ENCODE measurements around the gene ERP44. TPM values are rescaled to one million over a fixed set of nuclear protein-coding genes. Genes with fewer than 3 reads are reported as not detected.

Gene ERP44
- total RNA-seq, 1 donor from 2014 or later: 15.6 TPM

DNA sequence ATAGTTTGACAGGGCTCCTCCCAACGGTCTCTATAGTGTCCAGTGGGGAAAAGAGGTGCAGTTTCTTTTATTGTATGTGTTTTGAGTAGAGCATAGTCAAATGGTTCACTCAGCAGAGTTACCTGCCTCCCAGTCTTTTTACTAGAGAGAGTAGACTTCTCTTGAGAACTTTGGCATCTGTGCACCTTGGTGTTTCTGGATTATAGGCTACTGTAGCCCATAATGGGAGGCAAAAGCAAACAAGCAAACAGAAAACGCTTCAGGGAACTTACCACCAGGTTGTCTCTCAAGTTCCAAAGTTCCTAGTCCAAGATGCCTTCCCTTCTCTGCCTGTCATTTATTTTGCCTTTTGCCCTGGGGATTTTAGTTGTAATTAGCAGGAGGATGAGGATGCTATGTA is 26.4 kb upstream of the ERP44 start:
- Histone ChIP-seq H3K4me1 (no peaks in the 10 kb centered on the region), H3K36me3 (peaks cover 13% of the 10 kb centered on the region), H3K27ac (replicated peaks) (no peak overlapping the region), H3K27me3 (ENCODE audit: low read depth) (no peaks in the 10 kb centered on the region), H3K4me3 (no peak overlapping the region), H3K9me3 (replicated peaks) (no peaks in the 10 kb centered on the region)
- TF ChIP-seq CTCF (IDR thresholded peaks at IDR 0.05; ENCODE audit: borderline replicate concordance): no peak
- no peak for DNase-seq
- intact Hi-C loops (cut with micrococcal nuclease): no loop called here

GRCh38 chr9:100120286-100120685 is 21.5 kb upstream of the ERP44 start:
- no peak for DNase-seq
- intact Hi-C loops (cut with micrococcal nuclease): no loop called here
- H3K27me3 ChIP-seq (ENCODE audit: low read depth): no peaks in the 10 kb centered on the region

GRCh38 chr9:100117316-100117715 is 18.5 kb upstream of the ERP44 start:
- intact Hi-C loops (cut with micrococcal nuclease): no loop called here

More at GRCh38 chr9:100120286-100120685, 21.5 kb upstream of the ERP44 start:
- no peaks in the 10 kb centered on the region for H3K9me3 ChIP-seq (replicated peaks)
- peaks cover 31% of the 10 kb centered on the region for H3K36me3 ChIP-seq
- H3K4me3 ChIP-seq: no peak overlapping the region
- H3K27ac ChIP-seq (replicated peaks): no peak overlapping the region
- TF ChIP-seq CTCF (IDR thresholded peaks at IDR 0.05; ENCODE audit: borderline replicate concordance): no peak
- no peaks in the 10 kb centered on the region for H3K4me1 ChIP-seq

GRCh38 chr9:100112677-100113336 is 14.0 kb upstream of the ERP44 start:
- no peak for DNase-seq
- Histone ChIP-seq H3K27ac (replicated peaks) (no peak overlapping the region), H3K27me3 (ENCODE audit: low read depth) (no peaks in the 10 kb centered on the region), H3K36me3 (peaks cover 23% of the 10 kb centered on the region), H3K4me3 (no peak overlapping the region), H3K9me3 (replicated peaks) (no peaks in the 10 kb centered on the region), H3K4me1 (peaks cover 22% of the 10 kb centered on the region)
- intact Hi-C loops (cut with micrococcal nuclease): no loop called here
- no peak for TF ChIP-seq CTCF (IDR thresholded peaks at IDR 0.05; ENCODE audit: borderline replicate concordance)

More at GRCh38 chr9:100117316-100117715, 18.5 kb upstream of the ERP44 start:
- Histone ChIP-seq H3K27me3 (ENCODE audit: low read depth) (no peaks in the 10 kb centered on the region), H3K4me3 (no peak overlapping the region), H3K4me1 (peaks cover under 1% of the 10 kb centered on the region), H3K36me3 (peaks cover 25% of the 10 kb centered on the region), H3K27ac (replicated peaks) (no peak overlapping the region), H3K9me3 (replicated peaks) (no peaks in the 10 kb centered on the region)
- no peak for TF ChIP-seq CTCF (IDR thresholded peaks at IDR 0.05; ENCODE audit: borderline replicate concordance)
- no peak for DNase-seq

GRCh38 chr9:100111235-100111634 is 12.4 kb upstream of the ERP44 start:
- peaks cover 22% of the 10 kb centered on the region for H3K4me1 ChIP-seq
- intact Hi-C loops (cut with micrococcal nuclease): no loop called here
- H3K9me3 ChIP-seq (replicated peaks): no peaks in the 10 kb centered on the region
- no peaks in the 10 kb centered on the region for H3K27me3 ChIP-seq (ENCODE audit: low read depth)
- H3K4me3 ChIP-seq: peak overlapping the region; percentile 16
- no peak for TF ChIP-seq CTCF (IDR thresholded peaks at IDR 0.05; ENCODE audit: borderline replicate concordance)
- DNase-seq: peak; percentile 86
- H3K27ac ChIP-seq (replicated peaks): peak overlapping the region; percentile 68
- H3K36me3 ChIP-seq: peaks cover 31% of the 10 kb centered on the region

All from left ventricle myocardium inferior (tissue), 1 donor.